IPS-18a (cell line): ENCODE data around the gene CRABP1.

ENCODE experiments used
- H3K27ac ChIP-seq: one replicate; pipeline ENCODE4 v1.5.1; 2013; ENCODE audit warnings: low read length
- H3K27me3 ChIP-seq: one replicate; pipeline ENCODE4 v1.6.1; 2013; ENCODE audit warnings: mild to moderate bottlenecking, low read length; ENCODE audit not compliant: control insufficient read depth, insufficient read depth
- H3K36me3 ChIP-seq: one replicate; pipeline ENCODE4 v1.6.1; 2013; ENCODE audit warnings: low read depth, low read length; ENCODE audit not compliant: control insufficient read depth
- H3K4me1 ChIP-seq: one replicate; pipeline ENCODE4 v1.6.1; 2013; ENCODE audit warnings: low read depth, low read length; ENCODE audit not compliant: control insufficient read depth
- H3K4me3 ChIP-seq: one replicate; pipeline ENCODE4 v1.5.1; 2013; ENCODE audit warnings: low read length
- H3K9ac ChIP-seq: one replicate; pipeline ENCODE4 v1.6.1; 2013; ENCODE audit warnings: mild to moderate bottlenecking, low read length, moderate library complexity
- H3K9me3 ChIP-seq: one replicate; pipeline ENCODE4 v1.6.1; 2013; ENCODE audit warnings: low read depth, low read length; ENCODE audit not compliant: control insufficient read depth

The CRABP1 gene

GRCh38 chr15:78397382-78397781 is 57.2 kb downstream of the CRABP1 start:
- Histone ChIP-seq H3K4me1 (peaks cover 27% of the 10 kb centered on the region), H3K9me3 (no peaks in the 10 kb centered on the region), H3K36me3 (no peaks in the 10 kb centered on the region), H3K4me3 (no peak overlapping the region), H3K27me3 (no peaks in the 10 kb centered on the region), H3K9ac (no peak overlapping the region), H3K27ac (no peak overlapping the region)
